CD4-positive, alpha-beta T cell treated with Interleukin-2 at 100 ng/mL for 4 hours (primary cell): Measurements from ENCODE around the gene SDHB.
"Not testable (repeated sequence)": the region's sequence is repeated elsewhere in the genome, so short reads cannot be mapped to it uniquely, and the experiment has no call there.

Source experiments
- DNase-seq: peaks from one replicate; pipeline ENCODE4 v3.0.0-alpha.2; 2020; ENCODE audit warnings: low spot score

SDHB gene

DNA sequence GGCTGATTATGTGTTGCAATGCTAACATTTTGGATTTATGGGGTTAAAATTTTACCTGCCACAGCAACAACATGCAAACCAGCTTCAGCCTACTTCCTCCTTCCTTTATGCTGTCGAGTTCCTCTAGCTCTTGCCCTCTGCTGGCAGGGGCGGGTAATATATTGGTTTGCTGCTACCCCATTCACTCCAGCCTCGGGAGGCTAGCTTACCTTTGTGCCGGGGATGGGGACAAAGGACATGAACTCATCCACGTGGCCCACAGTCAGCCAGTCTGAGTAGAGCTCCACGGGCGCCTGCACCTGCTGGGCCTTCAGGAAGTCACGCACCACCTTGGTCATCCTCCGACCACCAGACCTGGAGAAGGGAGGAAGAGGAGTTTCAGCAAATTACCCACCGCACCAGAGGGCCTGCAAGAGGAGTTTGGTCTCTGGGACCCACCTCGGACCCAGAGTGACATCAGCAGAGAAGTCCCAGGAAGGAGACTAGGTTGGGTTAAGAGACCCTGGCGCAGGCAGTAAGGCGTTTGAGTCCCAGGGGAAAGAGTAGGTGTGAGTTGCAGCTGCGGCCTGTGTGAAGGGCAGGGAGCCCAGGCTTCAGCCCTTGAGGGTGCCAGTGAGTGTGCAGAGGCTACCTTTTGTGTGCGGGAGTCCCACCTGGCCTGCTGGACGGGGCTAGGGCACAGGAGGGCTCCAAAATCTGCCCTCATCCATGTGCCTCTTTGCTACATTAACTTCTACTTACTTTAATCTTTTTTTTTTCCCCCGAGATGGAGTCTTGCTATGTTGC is 21.8 kb upstream of the SDHB start:
- peak; percentile 11 for DNase-seq

GRCh38 chr1:17071794-17072193 is 18.0 kb upstream of the SDHB start:
- DNase-seq = no peak

- no peak for DNase-seq
These were observed 16.3 kb upstream of the SDHB start for GRCh38 chr1:17070163-17070525.

GRCh38 chr1:17069452-17070162 is 15.8 kb upstream of the SDHB start:
- no peak for DNase-seq

GRCh38 chr1:17068789-17069188 is 15.0 kb upstream of the SDHB start:
- no peak for DNase-seq

DNA sequence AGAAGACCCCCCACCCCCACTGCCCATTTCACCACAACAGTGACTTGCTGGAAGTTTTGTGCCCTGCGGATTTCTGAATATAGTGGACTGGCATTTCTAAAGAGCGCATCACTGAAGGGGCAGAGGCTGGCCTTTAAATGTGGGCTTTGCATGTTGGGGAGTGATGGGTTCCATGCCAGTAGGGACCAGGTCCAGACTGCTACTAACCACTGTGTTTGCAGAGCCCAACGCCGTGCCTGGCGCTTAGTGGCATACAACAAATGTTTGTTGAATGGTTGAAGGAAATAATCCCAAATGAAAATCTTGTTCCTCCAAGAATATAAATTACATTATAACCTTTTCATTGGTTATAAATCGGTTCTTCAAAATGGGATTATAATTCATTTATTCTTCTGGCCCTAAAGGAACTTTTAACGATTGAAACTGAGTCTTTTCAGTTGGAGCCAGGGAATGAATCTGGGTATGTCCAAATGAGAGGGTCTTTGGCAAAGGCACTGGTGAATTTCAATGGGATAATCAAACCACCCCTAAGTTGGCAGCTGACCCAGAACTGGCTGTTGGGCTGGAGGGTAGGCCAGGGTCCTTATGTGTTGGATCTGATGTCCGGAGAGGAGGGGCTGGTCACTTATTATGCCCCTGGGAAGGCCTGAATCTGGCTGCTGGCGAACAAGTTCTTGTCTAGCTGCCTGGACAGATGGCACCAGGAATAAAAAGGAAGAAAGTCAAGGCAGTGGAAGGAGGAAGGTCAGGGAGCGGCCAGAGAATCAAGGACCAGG is 13.8 kb upstream of the SDHB start:
- DNase-seq = no peak

DNA sequence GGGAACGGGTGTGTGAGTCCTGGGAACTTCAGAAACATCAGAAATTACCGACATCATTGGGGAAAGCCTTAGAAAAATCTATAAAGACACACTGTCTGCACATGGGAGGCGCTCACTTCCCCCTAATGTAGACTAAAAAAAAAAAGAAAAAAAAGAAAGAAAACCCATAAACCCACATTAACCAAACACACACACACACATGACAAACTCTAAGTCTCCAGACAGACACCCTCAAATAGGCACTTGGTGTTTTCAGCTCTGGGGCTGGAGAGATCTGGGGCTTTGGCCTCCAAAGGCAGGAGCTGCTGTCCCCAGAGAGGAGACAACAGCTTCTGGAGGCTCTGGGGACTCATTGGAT is 13.2 kb upstream of the SDHB start:
- no peak for DNase-seq

DNA sequence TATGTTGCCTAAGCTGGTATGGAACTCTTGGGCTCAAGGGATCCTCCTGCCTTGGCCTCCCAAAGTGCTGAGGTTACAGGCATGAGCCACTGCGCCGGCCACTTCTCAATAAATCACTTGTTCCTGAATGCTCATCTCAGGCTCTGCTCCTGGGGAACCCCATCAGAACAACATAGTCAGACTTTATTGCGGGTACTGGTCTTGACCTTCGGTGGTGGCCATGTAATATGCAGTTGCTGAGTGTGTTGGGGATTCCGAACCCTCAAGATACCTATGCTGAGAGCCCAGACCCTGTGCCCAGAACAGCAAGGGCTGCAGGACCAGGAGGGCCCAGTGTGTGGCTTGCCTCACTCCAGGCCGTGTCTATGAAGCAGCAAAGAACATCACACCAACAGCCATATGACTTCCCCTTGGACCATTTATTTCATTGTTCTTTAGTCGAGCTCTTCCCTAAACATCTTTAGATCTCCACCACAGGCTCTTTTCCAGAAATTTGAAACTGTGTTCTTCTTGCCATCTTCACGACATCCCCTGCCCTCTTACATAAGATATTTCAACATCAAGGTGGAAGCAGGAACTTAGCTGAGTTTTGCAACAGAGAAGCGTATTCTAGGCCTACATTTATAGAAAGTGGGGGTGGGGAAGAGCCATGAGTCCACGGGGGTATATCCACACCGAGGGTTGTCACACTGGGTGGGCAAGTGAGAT is 12.7 kb upstream of the SDHB start:
- DNase-seq = no peak

DNA sequence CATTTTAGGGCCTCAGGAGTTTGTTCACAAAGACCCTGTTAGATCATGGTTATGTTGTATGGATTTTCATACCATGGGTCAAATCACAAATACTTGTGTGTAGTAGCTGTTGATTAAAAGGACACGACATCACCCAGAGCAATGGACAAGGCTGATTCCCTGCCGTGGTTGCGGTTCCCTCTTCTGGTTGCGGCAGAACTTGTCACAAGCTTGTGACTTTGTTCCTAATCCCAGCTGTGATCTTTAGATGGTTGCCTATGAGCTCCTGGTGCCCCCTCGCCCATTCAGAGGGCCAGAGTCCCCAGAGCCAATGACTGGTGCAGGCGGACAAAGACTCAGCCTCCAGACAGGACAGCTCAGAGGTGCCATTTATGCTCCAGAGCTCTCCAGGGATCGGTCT is 11.8 kb upstream of the SDHB start:
- no peak for DNase-seq

DNA sequence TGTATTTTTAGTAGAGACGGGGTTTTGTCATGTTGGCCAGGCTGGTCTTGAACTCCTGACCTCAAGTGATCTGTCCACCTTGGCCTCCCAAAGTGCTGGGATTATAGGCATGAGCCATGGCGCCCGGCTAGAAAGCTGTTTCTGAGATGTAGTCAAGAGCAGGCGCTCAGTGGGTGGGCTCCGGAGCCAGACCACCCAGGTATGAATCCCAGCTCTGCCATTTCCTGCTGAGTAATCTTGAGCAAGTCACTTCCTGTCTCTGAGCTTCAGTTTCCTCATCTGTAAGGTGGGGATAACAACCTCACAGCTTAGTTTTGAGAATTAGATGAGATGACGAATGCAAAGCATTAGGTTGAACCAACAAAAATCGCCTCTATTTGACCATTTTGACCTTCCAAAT is 8.9 kb upstream of the SDHB start:
- not testable (repeated sequence) for DNase-seq

- DNase-seq = no peak
These were observed 8.1 kb upstream of the SDHB start for GRCh38 chr1:17061892-17062291.

GRCh38 chr1:17061486-17061885 is 7.7 kb upstream of the SDHB start:
- no peak for DNase-seq

- no peak for DNase-seq
These were observed 6.5 kb upstream of the SDHB start for GRCh38 chr1:17060306-17060749.

GRCh38 chr1:17059391-17060305 is 5.8 kb upstream of the SDHB start:
- DNase-seq = peak; percentile 31

DNA sequence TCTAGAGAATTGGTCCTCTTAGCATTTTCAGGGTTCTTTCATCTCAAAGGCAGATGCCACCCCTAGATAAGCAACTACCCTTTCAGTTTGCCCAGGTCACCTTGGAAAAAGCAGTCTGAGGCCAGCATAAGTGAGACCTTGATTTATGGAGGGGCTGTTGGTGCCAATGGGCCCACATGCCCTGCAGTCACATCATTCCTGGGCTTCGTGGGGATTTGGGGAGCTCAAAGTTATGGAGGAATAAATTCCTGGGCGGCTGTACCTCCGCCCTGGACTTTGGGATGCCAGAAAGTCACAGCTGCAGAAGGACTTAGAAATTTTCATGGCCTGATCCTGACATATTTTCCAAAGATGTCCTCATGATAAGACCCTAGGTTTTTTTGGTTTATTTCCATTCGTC is 2.7 kb upstream of the SDHB start:
- no peak for DNase-seq

- no peak for DNase-seq
These were observed 2.0 kb upstream of the SDHB start for GRCh38 chr1:17055801-17056200.

- no peak for DNase-seq
These were observed 647 bp downstream of the SDHB start for GRCh38 chr1:17053086-17053684.

DNA sequence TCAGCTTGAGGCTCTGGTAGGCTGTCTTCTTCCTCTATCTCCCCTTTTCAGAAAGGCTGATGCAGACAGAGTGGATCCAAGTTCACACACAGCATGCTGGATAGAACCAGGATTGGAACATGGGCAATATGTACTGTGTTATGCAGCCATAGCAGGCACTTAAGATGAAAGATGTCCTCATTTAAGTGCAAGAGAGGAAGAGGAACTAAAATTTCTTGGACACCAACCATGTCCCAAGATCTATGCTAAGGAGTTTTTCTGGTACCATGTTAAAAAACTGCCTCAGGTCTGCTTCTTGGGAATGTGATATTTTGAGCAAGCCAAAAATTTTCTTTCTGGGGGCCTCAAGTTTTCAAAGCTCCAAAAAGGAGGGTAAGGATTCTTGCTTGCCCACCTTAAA is 1.2 kb downstream of the SDHB start:
- no peak for DNase-seq

- no peak for DNase-seq
These were observed 1.8 kb downstream of the SDHB start for GRCh38 chr1:17052038-17052437.

DNA sequence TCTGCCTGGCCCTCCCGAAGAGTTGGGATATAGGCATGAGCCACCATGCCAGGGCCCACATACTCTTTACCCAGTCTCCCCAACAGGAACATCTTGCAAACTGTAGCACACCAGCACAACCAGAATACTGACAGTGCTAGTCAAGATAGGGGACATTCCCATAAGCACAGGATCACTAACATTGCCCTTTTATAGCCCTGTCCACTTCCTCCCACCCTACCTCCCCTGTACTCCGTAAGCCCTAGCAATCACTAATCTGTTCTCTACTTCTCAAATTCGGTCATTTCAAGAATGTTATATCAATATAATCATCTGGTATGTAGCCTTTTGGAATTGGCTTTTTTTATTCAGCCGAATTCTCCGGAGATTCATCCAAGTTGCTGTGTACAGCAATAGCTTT is 5.9 kb downstream of the SDHB start:
- DNase-seq = no peak

DNA sequence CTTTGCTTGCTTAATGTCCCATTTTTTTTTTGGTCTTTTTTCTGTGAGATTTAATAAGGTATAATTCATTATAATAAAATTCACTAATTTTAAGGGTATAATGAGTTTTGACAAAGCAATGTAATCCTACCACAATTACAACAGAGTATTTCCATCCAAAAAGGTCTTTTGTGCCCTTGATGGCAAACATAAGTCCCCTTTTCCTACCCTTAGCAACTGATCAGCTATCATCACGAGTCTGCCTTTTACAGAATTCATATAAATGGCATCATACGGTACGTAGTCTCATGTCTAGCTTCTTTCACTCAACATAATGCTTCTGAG is 7.5 kb downstream of the SDHB start:
- no peak for DNase-seq
